Fibroblast of mammary gland (primary cell): ENCODE data around the gene MAGED4.
"Not testable (repeated sequence)": the region's sequence is repeated elsewhere in the genome, so short reads cannot be mapped to it uniquely, and the experiment has no call there.

ENCODE experiments used
- DNase-seq: peaks from one replicate; pipeline ENCODE4 v3.0.0-alpha.2; 2010; ENCODE audit warnings: low read depth
- H3K4me3 ChIP-seq: 2 replicates; pipeline ENCODE4 v1.5.1; 2011; ENCODE audit warnings: low read depth, mild to moderate bottlenecking, low read length, moderate library complexity; ENCODE audit not compliant: control insufficient read depth
- TF ChIP-seq, protein P1 (sequence below): conservative IDR thresholded peaks from 2 replicates; pipeline ENCODE4 v1.5.1; 2011; ENCODE audit warnings: low read depth, low read length, inconsistent platforms; ENCODE audit not compliant: control insufficient read depth, insufficient read depth

MAGED4 gene, protein sequence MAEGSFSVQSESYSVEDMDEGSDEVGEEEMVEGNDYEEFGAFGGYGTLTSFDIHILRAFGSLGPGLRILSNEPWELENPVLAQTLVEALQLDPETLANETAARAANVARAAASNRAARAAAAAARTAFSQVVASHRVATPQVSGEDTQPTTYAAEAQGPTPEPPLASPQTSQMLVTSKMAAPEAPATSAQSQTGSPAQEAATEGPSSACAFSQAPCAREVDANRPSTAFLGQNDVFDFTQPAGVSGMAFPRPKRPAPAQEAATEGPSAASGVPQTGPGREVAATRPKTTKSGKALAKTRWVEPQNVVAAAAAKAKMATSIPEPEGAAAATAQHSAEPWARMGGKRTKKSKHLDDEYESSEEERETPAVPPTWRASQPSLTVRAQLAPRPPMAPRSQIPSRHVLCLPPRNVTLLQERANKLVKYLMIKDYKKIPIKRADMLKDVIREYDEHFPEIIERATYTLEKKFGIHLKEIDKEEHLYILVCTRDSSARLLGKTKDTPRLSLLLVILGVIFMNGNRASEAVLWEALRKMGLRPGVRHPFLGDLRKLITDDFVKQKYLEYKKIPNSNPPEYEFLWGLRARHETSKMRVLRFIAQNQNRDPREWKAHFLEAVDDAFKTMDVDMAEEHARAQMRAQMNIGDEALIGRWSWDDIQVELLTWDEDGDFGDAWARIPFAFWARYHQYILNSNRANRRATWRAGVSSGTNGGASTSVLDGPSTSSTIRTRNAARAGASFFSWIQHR

DNA sequence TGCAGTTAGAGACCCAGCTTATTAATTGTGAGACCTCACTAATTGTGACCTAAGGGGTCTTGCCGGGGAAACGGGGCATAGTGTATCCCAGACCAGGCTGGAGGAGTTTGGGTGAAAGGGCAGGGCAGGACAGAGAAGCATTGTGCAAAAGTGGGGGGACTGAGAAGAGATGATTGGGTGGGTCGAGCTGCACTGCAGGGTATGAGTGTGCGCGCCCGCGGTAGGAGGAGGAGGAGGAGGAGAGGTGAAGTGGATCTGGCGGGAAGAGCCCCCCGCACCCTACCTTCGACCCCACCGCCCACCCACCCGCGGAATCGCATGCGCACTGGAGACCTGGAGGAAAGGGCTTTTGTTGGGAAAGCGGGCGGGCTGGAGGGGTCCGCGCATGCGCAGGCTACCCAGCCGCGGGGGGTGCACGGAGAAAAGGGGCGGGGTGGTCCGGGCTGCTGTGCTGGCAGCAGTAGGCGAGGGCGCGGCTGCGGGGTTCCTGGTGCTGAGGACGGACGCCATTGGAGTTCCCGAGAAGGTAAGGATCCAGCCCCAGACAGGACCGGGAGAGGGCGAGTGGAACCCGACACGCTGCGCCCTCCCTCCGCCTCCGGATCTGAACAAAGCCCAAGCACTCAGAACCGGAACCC, at the start of gene MAGED4:
MAGED4 (plus strand) TSS at position 449 of the 638 bp plus-strand sequence. CDS start 1,035 bp downstream, outside the sequence.
- not testable (repeated sequence) for H3K4me3 ChIP-seq, DNase-seq

DNA sequence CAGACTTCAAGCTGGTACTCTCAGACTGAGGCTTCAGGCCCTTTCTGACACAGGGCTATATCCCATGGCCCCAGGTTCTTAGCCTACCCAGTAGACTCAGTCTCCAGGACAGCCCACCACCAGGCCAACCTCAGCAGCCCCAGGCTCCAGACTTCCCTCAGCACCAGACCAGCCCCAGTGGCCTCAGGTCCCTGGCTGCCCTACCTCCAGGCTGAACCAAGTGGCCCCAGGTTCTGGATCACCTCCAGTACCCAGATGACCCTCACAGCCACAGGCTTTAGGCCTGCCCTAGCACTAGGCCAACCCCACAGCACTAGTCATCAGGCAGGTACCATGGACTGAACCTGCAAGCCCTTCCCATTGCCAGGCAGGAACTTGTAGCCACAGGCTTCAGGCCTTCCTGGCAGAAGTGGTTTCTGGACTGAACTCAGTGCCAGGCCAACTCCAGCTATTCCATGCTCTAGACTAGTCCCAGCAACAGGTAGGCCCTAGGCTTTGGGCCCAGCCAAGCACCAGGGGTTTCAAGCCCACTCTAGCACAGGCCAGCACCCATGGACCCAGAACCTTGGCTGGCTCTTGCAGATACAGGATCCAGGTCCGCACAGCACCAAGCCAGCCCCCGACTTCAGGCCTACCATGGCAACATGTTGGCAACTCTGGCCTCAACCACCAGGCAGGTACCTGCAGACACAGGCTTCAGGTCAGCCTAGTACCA, 45.7 kb upstream of the MAGED4 start:
- no peak for DNase-seq
- no peak overlapping the region for H3K4me3 ChIP-seq
- TF ChIP-seq, protein P1, sequence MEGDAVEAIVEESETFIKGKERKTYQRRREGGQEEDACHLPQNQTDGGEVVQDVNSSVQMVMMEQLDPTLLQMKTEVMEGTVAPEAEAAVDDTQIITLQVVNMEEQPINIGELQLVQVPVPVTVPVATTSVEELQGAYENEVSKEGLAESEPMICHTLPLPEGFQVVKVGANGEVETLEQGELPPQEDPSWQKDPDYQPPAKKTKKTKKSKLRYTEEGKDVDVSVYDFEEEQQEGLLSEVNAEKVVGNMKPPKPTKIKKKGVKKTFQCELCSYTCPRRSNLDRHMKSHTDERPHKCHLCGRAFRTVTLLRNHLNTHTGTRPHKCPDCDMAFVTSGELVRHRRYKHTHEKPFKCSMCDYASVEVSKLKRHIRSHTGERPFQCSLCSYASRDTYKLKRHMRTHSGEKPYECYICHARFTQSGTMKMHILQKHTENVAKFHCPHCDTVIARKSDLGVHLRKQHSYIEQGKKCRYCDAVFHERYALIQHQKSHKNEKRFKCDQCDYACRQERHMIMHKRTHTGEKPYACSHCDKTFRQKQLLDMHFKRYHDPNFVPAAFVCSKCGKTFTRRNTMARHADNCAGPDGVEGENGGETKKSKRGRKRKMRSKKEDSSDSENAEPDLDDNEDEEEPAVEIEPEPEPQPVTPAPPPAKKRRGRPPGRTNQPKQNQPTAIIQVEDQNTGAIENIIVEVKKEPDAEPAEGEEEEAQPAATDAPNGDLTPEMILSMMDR, result no peak

DNA sequence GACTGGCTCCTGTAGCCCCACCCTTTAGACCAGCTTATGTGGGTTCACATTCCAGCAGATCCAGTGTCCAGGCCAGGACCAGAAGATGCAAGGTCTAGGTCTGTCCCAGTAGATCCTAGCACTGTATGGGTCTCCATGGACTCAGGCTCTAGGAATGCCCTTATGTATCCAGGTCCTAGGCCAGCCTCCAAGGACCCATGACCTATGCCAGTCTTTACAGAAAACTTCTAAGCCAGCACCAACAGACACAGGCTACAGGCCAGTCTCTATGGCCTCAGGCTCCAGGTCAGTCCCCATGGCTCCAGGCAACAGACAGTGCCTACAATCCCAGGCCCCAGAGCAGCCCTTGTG, 45.2 kb upstream of the MAGED4 start:
- DNase-seq, result no peak
- H3K4me3 ChIP-seq, result no peak overlapping the region
- TF ChIP-seq, protein P1, result no peak

DNA sequence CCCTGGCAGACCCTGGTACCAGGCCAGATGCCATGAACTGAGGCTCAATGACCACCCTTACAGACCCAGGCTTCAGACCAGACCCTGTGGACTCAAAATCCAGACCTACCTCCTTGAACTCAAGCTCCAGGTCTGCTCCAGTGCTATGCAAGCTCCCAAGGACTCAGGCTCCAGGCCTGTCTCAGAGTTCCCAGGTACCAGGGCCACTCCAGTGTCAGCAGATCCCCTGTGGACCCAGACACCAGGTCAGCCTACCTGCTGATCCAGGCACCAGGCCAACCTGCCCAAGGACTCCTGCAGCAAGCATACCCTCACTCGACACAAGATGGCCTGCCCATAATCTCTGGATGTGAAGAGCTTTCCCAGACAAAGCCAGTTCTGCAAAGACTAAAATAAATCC, 44.7 kb upstream of the MAGED4 start:
- TF ChIP-seq, protein P1, result no peak
- no peak for DNase-seq

DNA sequence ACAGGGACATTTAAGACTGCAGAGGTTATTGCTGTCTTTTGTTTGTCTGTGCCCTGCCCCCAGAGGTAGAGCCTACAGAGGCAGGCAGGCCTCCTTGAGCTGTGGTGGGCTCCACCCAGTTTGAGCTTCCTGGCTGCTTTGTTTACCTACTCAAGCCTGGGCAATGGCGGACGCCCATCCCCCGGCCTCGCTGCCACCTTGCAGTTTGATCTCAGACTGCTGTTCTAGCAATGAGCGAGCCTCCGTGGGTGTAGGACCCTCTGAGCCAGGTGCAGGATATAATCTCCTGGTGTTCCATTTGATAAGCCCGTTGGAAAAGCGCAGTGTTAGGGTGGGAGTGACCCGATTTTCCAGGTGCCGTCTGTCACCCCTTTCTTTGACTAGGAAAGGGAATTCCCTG, 34.0 kb upstream of the MAGED4 start:
- not testable (repeated sequence) for DNase-seq, H3K4me3 ChIP-seq

More for the DNA sequence above, 44.7 kb upstream of the MAGED4 start:
- no peak overlapping the region for H3K4me3 ChIP-seq

DNA sequence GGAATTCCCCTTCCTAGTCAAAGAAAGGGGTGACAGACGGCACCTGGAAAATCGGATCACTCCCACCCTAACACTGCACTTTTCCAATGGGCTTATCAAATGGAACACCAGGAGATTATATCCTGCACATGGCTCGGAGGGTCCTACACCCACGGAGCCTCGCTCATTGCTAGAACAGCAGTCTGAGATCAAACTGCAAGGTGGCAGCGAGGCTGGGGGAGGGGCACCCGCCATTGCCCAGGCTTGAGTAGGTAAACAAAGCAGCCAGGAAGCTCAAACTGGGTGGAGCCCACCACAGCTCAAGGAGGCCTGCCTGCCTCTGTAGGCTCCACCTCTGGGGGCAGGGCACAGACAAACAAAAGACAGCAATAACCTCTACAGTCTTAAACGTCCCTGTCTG, 24.5 kb upstream of the MAGED4 start:
- DNase-seq, H3K4me3 ChIP-seq: not testable (repeated sequence)

DNA sequence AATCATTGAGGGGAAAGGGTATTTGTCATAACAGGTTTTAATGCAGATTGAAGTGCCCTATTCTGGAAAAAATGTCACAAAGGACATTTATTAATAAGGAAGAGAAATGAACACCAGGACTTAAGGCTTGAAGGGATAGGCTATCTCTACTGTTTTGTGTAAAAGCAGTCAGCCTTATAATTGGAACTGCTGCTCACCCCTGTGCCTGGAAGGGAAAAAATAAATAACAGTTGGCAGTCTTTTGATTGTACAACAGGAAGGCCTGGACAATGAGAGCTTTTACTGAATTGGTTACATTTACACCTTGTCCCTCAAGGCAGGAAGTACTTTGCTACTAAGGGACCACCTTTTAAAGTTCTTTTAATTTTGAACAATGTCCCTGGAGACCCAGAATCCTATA, 17.8 kb upstream of the MAGED4 start:
- DNase-seq, result no peak
- H3K4me3 ChIP-seq, result no peak overlapping the region
- TF ChIP-seq, protein P1, result no peak

DNA sequence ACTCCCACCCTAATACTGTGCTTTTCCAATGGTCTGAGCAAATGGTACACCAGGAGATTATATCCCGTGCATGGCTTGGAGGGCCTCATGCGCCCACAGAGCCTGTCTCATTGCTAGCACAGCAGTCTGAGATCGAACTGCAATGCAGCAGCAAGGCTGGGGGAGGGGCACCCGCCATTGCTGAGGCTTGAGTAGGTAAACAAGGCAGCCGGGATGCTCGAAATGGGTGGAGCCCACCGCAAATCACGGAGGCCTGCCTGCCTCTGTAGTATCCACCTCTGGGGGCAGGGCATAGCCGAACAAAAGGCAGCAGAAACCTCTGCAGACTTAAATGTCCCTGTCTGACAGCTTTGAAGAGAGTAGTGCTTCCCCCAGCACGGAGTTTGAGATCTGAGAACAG, 13.6 kb upstream of the MAGED4 start:
- not testable (repeated sequence) for H3K4me3 ChIP-seq, DNase-seq

DNA sequence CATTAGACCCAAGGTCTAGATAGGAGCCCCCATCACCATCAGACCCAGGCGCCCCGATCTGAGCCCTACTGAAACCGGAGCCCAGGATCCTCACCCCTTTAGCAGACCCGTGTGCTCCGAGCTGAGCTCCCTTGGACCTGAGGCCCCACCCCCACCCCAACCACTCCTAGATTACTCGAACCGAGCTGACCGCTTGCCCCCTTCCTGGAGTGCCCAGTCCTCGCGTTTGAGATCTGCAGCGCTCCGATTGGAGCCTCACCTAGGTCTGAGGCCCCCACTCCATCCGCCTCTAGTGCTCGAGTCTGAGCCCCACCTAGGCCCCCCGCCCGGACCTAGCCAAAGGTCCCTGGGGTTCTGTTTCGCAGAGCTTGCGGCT, 378 bp downstream of the MAGED4 start:
- not testable (repeated sequence) for DNase-seq, H3K4me3 ChIP-seq

DNA sequence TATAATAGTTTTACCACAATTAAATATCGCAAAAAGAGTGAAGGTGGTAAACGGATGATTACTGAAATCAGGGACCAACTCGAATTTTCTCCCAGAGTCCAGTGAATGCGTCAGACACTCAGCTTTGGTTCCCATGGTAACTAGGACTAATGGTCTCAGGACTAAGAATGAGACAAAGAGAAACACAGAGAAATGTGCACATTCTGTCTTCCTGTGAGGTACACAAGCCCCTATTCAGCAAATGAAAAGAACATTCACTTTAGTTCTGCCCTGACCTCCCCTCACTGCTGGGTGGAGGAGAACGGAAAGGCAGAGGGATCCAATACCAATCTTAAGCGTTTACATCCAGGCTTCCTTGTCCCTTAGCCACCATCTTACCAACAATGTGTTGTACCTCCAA, 26.7 kb downstream of the MAGED4 start:
- not testable (repeated sequence) for DNase-seq, H3K4me3 ChIP-seq
